GM21723 (cell line): ENCODE measurements around the gene SACS.

Experiments used
- ATAC-seq: cut with Tn5 transposase; IDR thresholded peaks from one replicate; pipeline ENCODE4 v1.9.1; 2021; ENCODE audit warnings: mild to moderate bottlenecking, moderate library complexity; ENCODE audit not compliant: unreplicated experiment

The SACS gene

GRCh38 chr13:23433171-23434153, at the start of gene SACS:
Gene SACS (minus strand): TSS chr13:23433702. CDS start chr13:23411239, 22,463 bp downstream.
- no peak for ATAC-seq

- ATAC-seq: no peak
These were observed 46.8 kb upstream of the SACS start for GRCh38 chr13:23480324-23480723.

- no peak for ATAC-seq
These were observed 43.6 kb upstream of the SACS start for GRCh38 chr13:23477101-23477500.

- no peak for ATAC-seq
These were observed 39.7 kb upstream of the SACS start for GRCh38 chr13:23473221-23473620.

- no peak for ATAC-seq
These were observed 38.7 kb upstream of the SACS start for GRCh38 chr13:23472189-23472588.

GRCh38 chr13:23470790-23471614, 37.5 kb upstream of the SACS start:
- ATAC-seq: no peak

- ATAC-seq: no peak
These were observed 36.5 kb upstream of the SACS start for GRCh38 chr13:23469951-23470421.

GRCh38 chr13:23468811-23469210, 35.3 kb upstream of the SACS start:
- ATAC-seq: no peak

- no peak for ATAC-seq
These were observed 34.4 kb upstream of the SACS start for GRCh38 chr13:23467932-23468278.

GRCh38 chr13:23467048-23467931, 33.8 kb upstream of the SACS start:
- no peak for ATAC-seq

- ATAC-seq: peak; percentile 93
These were observed 32.9 kb upstream of the SACS start for GRCh38 chr13:23466144-23467002.

- ATAC-seq: no peak
These were observed 30.2 kb upstream of the SACS start for GRCh38 chr13:23463661-23464060.

- no peak for ATAC-seq
These were observed 29.5 kb upstream of the SACS start for GRCh38 chr13:23462815-23463559.

- no peak for ATAC-seq
These were observed 28.0 kb upstream of the SACS start for GRCh38 chr13:23461544-23461943.

GRCh38 chr13:23460921-23461320, 27.4 kb upstream of the SACS start:
- ATAC-seq: no peak

GRCh38 chr13:23460309-23460708, 26.8 kb upstream of the SACS start:
- ATAC-seq: peak; percentile 92

GRCh38 chr13:23458989-23459388, 25.5 kb upstream of the SACS start:
- ATAC-seq: no peak

- ATAC-seq: no peak
These were observed 23.1 kb upstream of the SACS start for GRCh38 chr13:23456437-23457210.
